Sciatic nerve (tissue), 2 donors: ENCODE results near the gene KRT5. TPM values are rescaled to one million over a fixed set of nuclear protein-coding genes. Genes with fewer than 3 reads are reported as not detected.

Experiments
- ATAC-seq: fragments of 200-7000 bp; cut with Tn5 transposase; one replicate; pipeline ENCODE4 v1.9.1; 2020; ENCODE audit warnings: mild to moderate bottlenecking, moderate library complexity
- DNase-seq: peaks from one replicate; pipeline ENCODE4 v3.0.0-alpha.2; 2020; ENCODE audit warnings: low spot score
- intact Hi-C: fragments of 100-400 bp; cut with DNase I; formaldehyde crosslinking; loops from one replicate; pipeline ENCODE4 v1.14.2; 2022
- total RNA-seq: library from RNA; stranded (reverse); fragmentation: NEBNext Ultra II Directional; extraction: Animal tissue kit (Norgen Biotek cat#: 25700); gene quantifications from one replicate; pipeline ENCODE4 v1.2.1, GENCODE V29; 2021
- donor health status: DM: no; HTN: no; CAD: no.
- donor health status: DM: no; HTN: no; CAD: no.

KRT5 gene
- total RNA-seq, 1 donor from 2014 or later: 2.6 TPM

- ATAC-seq: no peak
- intact Hi-C loops: no loop called here
- DNase-seq: no peak
Observed at GRCh38 chr12:52474212-52474611, 46.0 kb downstream of the KRT5 start.

- ATAC-seq: no peak
- intact Hi-C loops: no loop called here
- no peak for DNase-seq
Observed at GRCh38 chr12:52473768-52474167, 46.4 kb downstream of the KRT5 start, which contains the start of gene KRT6C. Gene KRT6C (minus strand): TSS chr12:52473805. CDS start chr12:52473737, 68 bp downstream.

- intact Hi-C loops: no loop called here
- ATAC-seq: no peak
Observed at GRCh38 chr12:52469853-52470252, 50.3 kb downstream of the KRT5 start.

GRCh38 chr12:52464897-52465296 is 55.3 kb downstream of the KRT5 start:
- ATAC-seq (no peak), DNase-seq (no peak)
- intact Hi-C loops: no loop called here

More at GRCh38 chr12:52469853-52470252, 50.3 kb downstream of the KRT5 start:
- no peak for DNase-seq

Other genes with a start within 250 kb of the KRT5 start
- 0.45 TPM for gene KRT86, start 245.7 kb downstream of the KRT5 start, total RNA-seq
- not detected for gene KRT81, start 228.9 kb downstream of the KRT5 start, total RNA-seq
- not detected for gene KRT83, start 199.0 kb downstream of the KRT5 start, total RNA-seq
- gene KRT85, start 152.9 kb downstream of the KRT5 start, total RNA-seq: not detected
- gene KRT84, start 134.7 kb downstream of the KRT5 start, total RNA-seq: not detected
- gene KRT82, start 114.1 kb downstream of the KRT5 start, total RNA-seq: not detected
- not detected for gene KRT75, start 86.0 kb downstream of the KRT5 start, total RNA-seq
- gene KRT6B, start 68.2 kb downstream of the KRT5 start, total RNA-seq: not detected
- gene KRT6C, start 46.6 kb downstream of the KRT5 start, total RNA-seq: not detected
- gene KRT6A, start 27.1 kb downstream of the KRT5 start, total RNA-seq: not detected
- gene KRT71, start 32.8 kb upstream of the KRT5 start, total RNA-seq: not detected
- gene KRT74, start 53.4 kb upstream of the KRT5 start, total RNA-seq: not detected
- 0.18 TPM for gene KRT72, start 81.1 kb upstream of the KRT5 start, total RNA-seq
- gene KRT73, start 98.2 kb upstream of the KRT5 start, total RNA-seq: not detected
- not detected for gene KRT2, start 131.8 kb upstream of the KRT5 start, total RNA-seq
- 1.3 TPM for gene KRT1, start 160.0 kb upstream of the KRT5 start, total RNA-seq
- gene KRT77, start 183.1 kb upstream of the KRT5 start, total RNA-seq: not detected